OCI-LY7 (cell line): ENCODE results near the gene CATSPERD. TPM values are rescaled to one million over a fixed set of nuclear protein-coding genes. Genes with fewer than 3 reads are reported as not detected.

Experiments
- BruUV-seq: library from RNA; stranded (reverse); fragments of 400-500 nt; replicated peaks from 2 replicates; lab custom pipeline; 2021; lab: Mats Ljungman, UMichigan
- CTCF ChIA-PET: fragments of 300-600 bp; sonication (Branson Sonifier 250); formaldehyde crosslinking; loops from one replicate; lab custom pipeline; 2022; ENCODE audit warnings: antibody characterized with exemption; ENCODE audit not compliant: unreplicated experiment; lab: Charles Lee
- POLR2A ChIA-PET: fragments of 300-600 bp; sonication (Branson Sonifier 250); formaldehyde crosslinking; loops from one replicate; lab custom pipeline; 2022; ENCODE audit warnings: antibody characterized with exemption; lab: Charles Lee
- DNase-seq: peaks from one replicate; pipeline ENCODE4 v3.0.0-alpha.2; 2015; ENCODE audit warnings: low spot score
- H2AFZ ChIP-seq: fragments of 200-600 bp; sonication (generic), shearing (Covaris generic); 2 replicates; pipeline ENCODE4 v1.6.1; 2014; ENCODE audit warnings: mild to moderate bottlenecking, antibody characterized with exemption, low read length, moderate library complexity
- H3K27ac ChIP-seq: fragments of 200-600 bp; sonication (generic); 2 replicates; pipeline ENCODE4 v1.5.1; 2014; ENCODE audit warnings: mixed run types, low read depth, mild to moderate bottlenecking, moderate library complexity, low read length, inconsistent platforms; ENCODE audit not compliant: poor library complexity, severe bottlenecking
- H3K36me3 ChIP-seq: fragments of 200-600 bp; sonication (generic); 2 replicates; pipeline ENCODE4 v1.6.1; 2014; ENCODE audit warnings: mild to moderate bottlenecking, antibody characterized with exemption, low read length, moderate library complexity, mixed read lengths; ENCODE audit not compliant: insufficient read depth
- H3K4me1 ChIP-seq: fragments of 200-600 bp; sonication (generic); 2 replicates; pipeline ENCODE4 v1.5.1; 2014; ENCODE audit warnings: mild to moderate bottlenecking, low read length; ENCODE audit not compliant: insufficient read depth, poor library complexity, severe bottlenecking
- H3K4me2 ChIP-seq: fragments of 200-600 bp; sonication (generic); 2 replicates; pipeline ENCODE4 v1.6.1; 2014; ENCODE audit warnings: mild to moderate bottlenecking, low read length
- H3K4me3 ChIP-seq: fragments of 200-600 bp; sonication (generic); 2 replicates; pipeline ENCODE4 v1.5.1; 2014; ENCODE audit warnings: mild to moderate bottlenecking, low read depth, low read length; ENCODE audit not compliant: poor library complexity, severe bottlenecking
- H3K79me2 ChIP-seq: fragments of 200-600 bp; sonication (generic); 2 replicates; pipeline ENCODE4 v1.6.1; 2016; ENCODE audit warnings: low read depth, mild to moderate bottlenecking, low read length, moderate library complexity, mixed read lengths; ENCODE audit not compliant: insufficient read depth
- H3K9me2 ChIP-seq: fragments of 200-600 bp; sonication (generic); 2 replicates; pipeline ENCODE4 v1.6.1; 2016; ENCODE audit warnings: mild to moderate bottlenecking, low read length, mixed read lengths; ENCODE audit not compliant: insufficient read depth
- H3K9me3 ChIP-seq: fragments of 200-600 bp; sonication (generic); 2 replicates; pipeline ENCODE4 v1.6.1; 2014; ENCODE audit warnings: mild to moderate bottlenecking, mixed run types, low read length, mixed read lengths
- H4K20me1 ChIP-seq: fragments of 200-600 bp; sonication (generic); 2 replicates; pipeline ENCODE4 v1.6.1; 2014; ENCODE audit warnings: mild to moderate bottlenecking, antibody characterized with exemption, low read length, moderate library complexity, mixed read lengths; ENCODE audit not compliant: insufficient read depth
- EZH2phosphoT487 ChIP-seq: fragments of 200-600 bp; sonication (generic); IDR thresholded peaks from 2 replicates; pipeline ENCODE4 v1.6.1; 2018; ENCODE audit warnings: low read depth, borderline replicate concordance, mild to moderate bottlenecking, mixed run types, antibody characterized with exemption, low read length, moderate library complexity, mixed read lengths
- intact Hi-C: fragments of 100-400 bp; cut with micrococcal nuclease; formaldehyde crosslinking; loops from one replicate; pipeline ENCODE4 v1.10.0; 2022; ENCODE audit not compliant: unreplicated experiment
- total RNA-seq, 2 experiments: library from RNA; depleted of rRNA in 1 of 2; stranded (reverse); fragments of >200 nt in 1 of 2; shearing (Covaris generic) in 1 of 2; gene quantifications; 2 replicates each; pipeline ENCODE4 v1.2.3, GENCODE V29; 2014 to 2022
- TF ChIP-seq, protein P1 (sequence below): fragments of 200-600 bp; sonication (generic); conservative IDR thresholded peaks from 2 replicates; pipeline ENCODE4 v1.5.1; 2014; ENCODE audit warnings: mild to moderate bottlenecking, antibody characterized with exemption, low read length, moderate library complexity, mixed read lengths

Gene CATSPERD
- total RNA-seq, 2 experiments from 2014 or later, result not detected

DNA sequence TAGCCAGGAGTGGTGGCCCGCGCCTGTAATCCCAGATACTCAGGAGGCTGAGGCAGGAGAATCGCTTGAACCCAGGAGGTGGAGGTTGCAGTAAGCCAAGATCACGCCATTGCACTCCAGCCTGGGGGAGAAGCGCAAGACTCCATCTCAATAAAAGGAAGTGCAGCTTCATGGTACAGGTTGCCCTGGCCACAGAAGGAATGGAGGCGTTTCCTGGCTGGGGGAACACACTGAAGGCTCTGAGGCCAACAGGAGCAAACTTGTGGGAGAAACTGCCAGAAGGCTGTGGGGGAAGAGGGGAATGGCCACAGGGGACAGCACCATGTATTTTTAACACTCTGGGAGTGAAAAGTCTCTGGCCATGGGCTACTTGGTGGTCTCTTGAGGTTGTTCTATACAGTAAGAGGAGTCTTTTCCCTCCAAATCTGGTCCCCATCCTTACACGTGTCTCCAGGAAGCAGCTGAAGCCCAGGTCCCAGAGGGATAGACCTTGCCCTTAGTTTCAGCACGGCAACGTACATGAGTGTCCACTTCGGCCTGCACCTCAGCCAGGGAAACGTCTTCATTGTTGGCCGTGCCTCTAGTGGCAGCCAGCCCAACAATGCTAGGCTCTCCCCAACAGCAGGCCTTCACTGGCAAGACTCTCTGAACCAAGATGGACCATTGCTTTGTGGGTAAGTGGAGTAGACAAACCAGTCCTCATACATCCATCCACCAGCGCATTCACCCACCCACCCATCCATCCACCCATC lies 47.6 kb upstream of the CATSPERD start:
- ChIA-PET POLR2A (interaction anchor here (0.7 to 1.1 kb wide), 2 partner anchors 11 to 30 kb away, joined by 3 to 4 read pairs; no protein-coding TSS in a partner anchor), CTCF (no interaction called here)
- DNase-seq, result no peak
- no peak overlapping the region for H3K4me2 ChIP-seq
- no peaks in the 10 kb centered on the region for H3K9me2 ChIP-seq
- no peak overlapping the region for H3K27ac ChIP-seq
- H3K9me3 ChIP-seq, result no peaks in the 10 kb centered on the region
- no peaks in the 10 kb centered on the region for H4K20me1 ChIP-seq
- H3K36me3 ChIP-seq, result peaks cover 64% of the 10 kb centered on the region
- TF ChIP-seq EZH2phosphoT487, result no peak
- TF ChIP-seq, protein P1, sequence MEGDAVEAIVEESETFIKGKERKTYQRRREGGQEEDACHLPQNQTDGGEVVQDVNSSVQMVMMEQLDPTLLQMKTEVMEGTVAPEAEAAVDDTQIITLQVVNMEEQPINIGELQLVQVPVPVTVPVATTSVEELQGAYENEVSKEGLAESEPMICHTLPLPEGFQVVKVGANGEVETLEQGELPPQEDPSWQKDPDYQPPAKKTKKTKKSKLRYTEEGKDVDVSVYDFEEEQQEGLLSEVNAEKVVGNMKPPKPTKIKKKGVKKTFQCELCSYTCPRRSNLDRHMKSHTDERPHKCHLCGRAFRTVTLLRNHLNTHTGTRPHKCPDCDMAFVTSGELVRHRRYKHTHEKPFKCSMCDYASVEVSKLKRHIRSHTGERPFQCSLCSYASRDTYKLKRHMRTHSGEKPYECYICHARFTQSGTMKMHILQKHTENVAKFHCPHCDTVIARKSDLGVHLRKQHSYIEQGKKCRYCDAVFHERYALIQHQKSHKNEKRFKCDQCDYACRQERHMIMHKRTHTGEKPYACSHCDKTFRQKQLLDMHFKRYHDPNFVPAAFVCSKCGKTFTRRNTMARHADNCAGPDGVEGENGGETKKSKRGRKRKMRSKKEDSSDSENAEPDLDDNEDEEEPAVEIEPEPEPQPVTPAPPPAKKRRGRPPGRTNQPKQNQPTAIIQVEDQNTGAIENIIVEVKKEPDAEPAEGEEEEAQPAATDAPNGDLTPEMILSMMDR, result no peak
- no peak overlapping the region for H2AFZ ChIP-seq
- intact Hi-C loops, result no loop called here
- H3K4me1 ChIP-seq, result no peaks in the 10 kb centered on the region
- H3K79me2 ChIP-seq, result no peaks in the 10 kb centered on the region
- no peak overlapping the region for H3K4me3 ChIP-seq
- no TSS peak for BruUV-seq

DNA sequence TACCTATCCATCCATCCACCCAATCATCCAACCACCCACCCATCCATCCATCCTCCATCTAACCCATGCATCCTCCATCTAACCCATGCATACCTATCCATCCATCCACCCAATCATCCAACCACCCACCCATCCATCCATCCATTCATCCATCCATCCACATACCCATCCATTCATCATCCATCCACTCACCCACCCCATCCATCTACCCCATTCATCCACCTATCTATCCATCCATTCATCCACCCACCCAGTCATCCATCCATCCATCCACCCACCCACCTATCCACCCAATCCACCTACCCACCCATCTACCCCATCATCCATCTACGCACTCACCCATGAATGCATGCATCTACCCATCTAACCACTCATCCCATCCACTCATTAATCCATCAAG lies 46.7 kb upstream of the CATSPERD start:
- no TSS peak for BruUV-seq
- no peak for DNase-seq
- Histone ChIP-seq H3K4me1 (no peaks in the 10 kb centered on the region), H3K9me3 (no peaks in the 10 kb centered on the region), H3K79me2 (no peaks in the 10 kb centered on the region), H4K20me1 (no peaks in the 10 kb centered on the region), H2AFZ (no peak overlapping the region), H3K4me3 (no peak overlapping the region), H3K27ac (no peak overlapping the region), H3K9me2 (no peaks in the 10 kb centered on the region), H3K36me3 (peaks cover 56% of the 10 kb centered on the region), H3K4me2 (no peak overlapping the region)
- TF ChIP-seq EZH2phosphoT487, result no peak
- TF ChIP-seq, protein P1, result no peak
- CTCF ChIA-PET, result no interaction called here
- POLR2A ChIA-PET, result no interaction called here
- intact Hi-C loops, result no loop called here

DNA sequence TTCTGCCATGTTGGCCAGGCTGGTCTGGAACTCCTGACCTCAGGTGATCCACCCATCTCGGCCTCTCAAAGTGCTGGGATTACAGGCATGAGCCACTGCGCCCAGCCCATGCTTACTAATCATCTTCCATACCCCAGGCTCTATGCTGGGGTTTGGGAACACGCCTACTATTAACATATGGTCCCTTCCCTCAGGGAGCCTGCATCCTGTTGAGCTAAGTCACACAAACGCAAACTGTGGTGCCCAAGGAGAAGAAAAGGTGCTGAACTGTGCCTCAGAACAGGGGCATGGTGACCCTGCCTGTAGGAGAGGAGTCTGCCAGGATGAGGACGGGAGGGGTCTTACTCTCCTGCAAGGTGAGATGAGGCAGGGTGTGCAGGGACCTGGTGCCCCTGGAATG lies 45.7 kb upstream of the CATSPERD start:
- Histone ChIP-seq H2AFZ (no peak overlapping the region), H3K4me2 (no peak overlapping the region), H3K9me3 (no peaks in the 10 kb centered on the region), H3K79me2 (no peaks in the 10 kb centered on the region; the same call in 1 of the 2 replicates), H3K36me3 (peaks cover 46% of the 10 kb centered on the region), H4K20me1 (no peaks in the 10 kb centered on the region), H3K4me1 (peaks cover 8% of the 10 kb centered on the region), H3K4me3 (no peak overlapping the region), H3K9me2 (no peaks in the 10 kb centered on the region), H3K27ac (no peak overlapping the region)
- CTCF ChIA-PET, result no interaction called here
- no peak for TF ChIP-seq EZH2phosphoT487
- TF ChIP-seq, protein P1, result no peak
- no peak for DNase-seq
- POLR2A ChIA-PET, result interaction anchor here (0.6 kb wide), 1 partner anchor 447 kb away, joined by 3 read pairs; no protein-coding TSS in a partner anchor
- BruUV-seq, result no TSS peak
- intact Hi-C loops, result no loop called here
